HG02885 (cell line): Measurements from ENCODE around the gene AOPEP.

Experiments used
- ATAC-seq: cut with Tn5 transposase; IDR thresholded peaks from one replicate; pipeline ENCODE4 v1.9.1; 2021; ENCODE audit warnings: mild to moderate bottlenecking; ENCODE audit not compliant: unreplicated experiment, poor library complexity

AOPEP gene

GRCh38 chr9:94973451-94973941 lies 247.0 kb downstream of the AOPEP start:
- ATAC-seq, result no peak

- no peak for ATAC-seq
These were observed 247.8 kb downstream of the AOPEP start for GRCh38 chr9:94974154-94974879.

DNA sequence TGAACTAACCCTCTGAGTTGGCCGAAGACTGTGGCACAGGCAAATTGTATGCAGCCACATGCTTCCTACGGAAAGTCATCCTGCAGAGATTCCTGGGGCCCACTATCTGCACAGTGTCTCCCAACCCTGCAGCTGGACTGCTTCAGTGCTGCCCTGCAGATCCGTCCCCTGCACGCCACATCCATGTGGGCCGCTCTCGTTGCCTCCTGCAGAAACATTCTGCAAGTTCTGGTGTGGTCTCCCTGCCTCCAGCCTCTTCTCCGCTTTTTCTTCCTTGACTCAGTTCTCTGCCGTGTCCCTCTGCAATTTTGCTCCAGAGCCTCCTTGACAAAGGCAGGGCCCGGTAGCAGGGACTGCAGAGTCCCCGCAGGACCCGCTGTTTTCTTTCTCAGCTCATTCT lies 249.0 kb downstream of the AOPEP start:
- no peak for ATAC-seq

DNA sequence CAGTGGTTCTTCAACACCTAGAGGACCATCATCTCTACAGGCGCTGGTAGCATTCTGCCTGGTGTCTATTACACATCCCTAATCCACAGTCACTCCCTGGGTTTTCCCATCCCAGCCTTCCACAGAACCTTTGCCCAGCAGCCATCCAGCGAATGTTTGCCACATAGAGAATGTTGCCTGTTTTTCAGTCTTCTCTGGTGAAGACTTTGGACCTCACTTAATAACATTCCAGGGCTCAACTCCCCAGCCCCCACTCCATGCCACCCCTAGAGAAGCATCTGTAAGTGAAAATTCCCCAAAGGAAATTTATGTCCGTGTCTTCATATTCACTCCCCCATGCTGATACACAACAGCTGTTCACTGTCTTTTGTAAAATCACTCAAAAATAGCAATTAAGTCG lies 249.6 kb downstream of the AOPEP start:
- no peak for ATAC-seq

GRCh38 chr9:94977416-94977815 lies 250.9 kb downstream of the AOPEP start:
- no peak for ATAC-seq

GRCh38 chr9:94979904-94980507 lies 253.5 kb downstream of the AOPEP start:
- no peak for ATAC-seq

DNA sequence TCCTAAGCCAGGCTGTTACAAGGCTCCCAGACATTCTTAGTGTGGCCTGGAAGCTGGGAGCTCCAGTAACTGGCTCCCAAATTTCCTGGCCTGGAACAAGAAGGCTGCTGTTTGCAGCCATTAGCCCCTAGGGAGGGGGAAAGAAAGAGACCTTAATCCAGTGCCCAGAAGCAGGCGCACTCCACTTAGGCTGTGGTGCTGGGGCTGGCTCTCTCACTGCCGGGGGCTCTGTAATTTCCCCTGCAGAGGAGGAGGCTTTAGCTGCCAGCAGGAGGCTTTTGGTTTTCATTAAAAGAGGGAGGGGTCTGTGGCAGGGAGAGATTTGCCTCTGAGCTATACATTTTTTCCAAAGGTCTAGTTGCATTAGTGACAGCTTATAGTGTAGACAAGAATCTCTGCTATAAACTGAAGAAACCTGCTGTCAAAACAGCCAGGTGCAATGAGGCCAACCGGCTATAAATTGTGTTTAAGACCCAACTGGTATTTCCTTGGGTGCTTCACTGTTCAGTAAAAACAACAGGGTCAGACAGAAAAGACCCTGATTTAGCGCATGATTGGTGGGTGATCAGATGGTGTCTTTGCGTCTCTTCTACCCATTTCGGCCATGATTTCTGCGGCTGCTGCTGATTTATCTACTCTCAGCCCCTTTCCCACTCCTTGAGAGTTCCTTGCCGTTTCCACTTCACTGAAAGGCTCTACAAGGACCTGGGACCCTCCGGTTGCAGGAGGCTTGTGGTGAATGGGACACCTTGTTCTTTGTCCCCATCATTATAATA lies 254.6 kb downstream of the AOPEP start:
- ATAC-seq, result no peak

- no peak for ATAC-seq
These were observed 255.2 kb downstream of the AOPEP start for GRCh38 chr9:94981723-94982090.

GRCh38 chr9:94982211-94982610 lies 255.7 kb downstream of the AOPEP start:
- ATAC-seq, result no peak

DNA sequence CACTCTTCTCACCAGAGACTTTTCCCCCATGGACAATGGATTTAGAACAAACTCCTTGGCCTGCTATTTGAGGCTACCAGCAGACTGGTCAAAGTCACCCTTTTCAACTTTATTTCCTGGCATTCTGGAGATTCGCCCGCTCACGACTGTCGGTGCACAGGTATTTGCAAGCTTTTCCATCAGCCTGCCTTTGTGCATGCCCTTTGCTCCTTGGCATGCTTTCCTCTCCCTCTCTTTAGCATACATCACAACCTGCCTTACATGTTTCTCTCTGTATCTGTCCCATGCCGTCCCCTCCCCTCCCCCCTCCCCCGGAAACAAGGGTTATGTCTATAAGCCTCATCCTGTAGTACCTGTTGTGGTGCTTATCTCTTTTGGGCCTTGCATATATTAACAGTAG lies 257.1 kb downstream of the AOPEP start:
- ATAC-seq, result no peak

- no peak for ATAC-seq
These were observed 258.5 kb downstream of the AOPEP start for GRCh38 chr9:94984891-94985476.

GRCh38 chr9:94985649-94986048 lies 259.1 kb downstream of the AOPEP start:
- no peak for ATAC-seq

- no peak for ATAC-seq
These were observed 261.2 kb downstream of the AOPEP start for GRCh38 chr9:94987731-94988130.

GRCh38 chr9:94990897-94991561 lies 264.5 kb downstream of the AOPEP start:
- ATAC-seq, result no peak

DNA sequence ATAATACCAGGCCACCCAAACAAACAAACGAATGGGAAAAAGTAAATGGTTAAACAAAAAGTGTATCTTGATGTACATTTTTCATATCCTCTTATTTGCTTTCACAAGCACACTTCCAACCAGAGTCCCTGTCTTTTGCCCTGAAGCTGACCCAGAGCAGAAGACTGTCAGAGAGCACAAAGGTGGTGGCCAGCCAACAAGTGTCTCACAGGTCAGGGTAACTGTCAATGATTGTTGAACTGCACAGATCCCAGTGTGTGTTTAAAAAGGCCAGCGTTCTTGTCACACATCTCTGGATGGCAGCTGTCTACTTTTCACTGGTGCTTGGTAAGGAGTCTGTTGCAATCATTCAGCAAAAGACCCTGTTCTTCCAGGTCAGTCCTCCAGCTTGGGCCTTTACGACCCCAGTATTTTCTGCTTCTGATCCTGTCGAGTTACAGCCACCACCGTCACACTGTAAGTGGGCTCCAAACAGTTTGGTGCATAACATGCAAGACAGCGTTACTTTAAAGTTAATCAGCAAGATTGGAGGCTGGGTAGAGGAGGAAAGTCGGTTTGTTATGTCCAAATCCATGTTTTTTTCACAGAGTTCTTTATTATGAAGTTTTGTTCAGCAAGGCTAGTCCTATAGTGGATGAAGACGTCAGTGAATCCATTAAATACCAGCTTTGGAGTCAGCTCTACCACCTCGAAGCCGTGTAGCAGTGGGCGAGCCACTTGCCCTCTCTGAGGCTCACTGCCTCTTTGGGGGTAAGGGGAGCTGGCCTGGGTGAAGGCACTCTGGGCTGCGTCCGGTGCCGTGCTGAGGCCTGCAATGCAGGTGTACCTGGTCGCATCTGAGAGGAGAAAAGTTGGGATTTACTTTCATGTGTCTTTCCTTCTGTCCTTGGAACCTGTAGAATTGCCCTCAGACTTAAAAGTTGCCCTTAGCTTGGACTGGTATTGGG lies 265.7 kb downstream of the AOPEP start:
- no peak for ATAC-seq

DNA sequence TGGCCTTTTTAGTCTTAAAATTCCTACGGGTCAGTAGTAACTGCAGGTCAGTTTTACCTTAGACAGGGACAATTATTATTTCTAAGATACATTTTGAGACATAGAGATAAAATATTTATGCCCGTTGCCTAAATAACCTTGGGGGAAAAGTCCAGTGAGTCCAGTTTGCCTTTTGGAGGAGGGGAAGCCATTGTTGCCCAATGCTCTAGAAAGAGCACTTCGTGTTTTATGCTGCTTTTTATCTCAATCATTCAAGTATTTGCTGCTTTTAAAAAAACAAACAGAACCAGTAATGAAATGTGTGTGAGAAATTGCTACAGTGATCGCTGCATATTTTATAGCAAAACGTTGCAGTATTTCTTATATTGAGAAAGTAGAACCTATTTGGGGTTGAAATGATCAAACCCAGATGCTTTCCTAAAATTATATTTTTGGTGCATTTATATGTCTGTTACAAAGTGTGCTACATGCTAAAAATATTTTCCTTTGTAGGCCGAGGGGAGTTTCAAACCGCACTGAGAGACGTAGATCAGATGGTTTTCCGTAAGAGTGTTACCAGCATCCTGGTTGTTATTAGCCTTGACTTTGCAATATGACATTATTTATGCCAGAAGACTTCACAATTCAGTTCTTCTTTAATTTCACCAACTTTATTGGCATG lies 266.8 kb downstream of the AOPEP start:
- no peak for ATAC-seq

- ATAC-seq, result no peak
These were observed 267.3 kb downstream of the AOPEP start for GRCh38 chr9:94993821-94994165.

DNA sequence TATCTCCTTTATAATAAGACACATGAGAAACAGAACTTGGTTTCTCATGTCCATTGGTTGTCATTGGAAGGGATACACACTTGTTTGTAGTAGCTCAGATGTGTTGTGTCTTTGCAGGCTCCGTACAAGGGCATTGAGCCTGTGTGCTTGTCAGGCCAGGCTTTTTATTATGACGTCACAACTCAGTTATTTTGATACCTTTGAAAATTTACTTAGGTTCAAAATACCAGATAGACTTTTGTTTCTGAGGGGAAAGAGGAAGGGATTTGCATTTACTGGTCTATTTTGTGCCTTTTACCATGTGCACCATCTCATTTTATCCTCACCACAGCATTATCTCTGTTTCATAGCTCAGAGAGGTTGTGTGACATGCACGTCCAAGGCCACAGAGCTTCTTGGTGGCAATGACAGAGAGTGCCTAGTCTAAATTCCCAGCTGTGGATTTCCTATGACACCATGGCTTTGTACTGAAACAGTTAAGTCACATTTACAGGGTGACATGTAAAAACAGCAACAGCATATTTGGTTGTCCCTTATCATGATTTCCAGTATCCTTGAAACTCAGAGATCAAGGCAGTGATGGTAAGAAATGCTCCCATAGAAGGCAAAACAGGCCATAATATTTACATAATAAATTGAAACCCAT lies 268.7 kb downstream of the AOPEP start:
- ATAC-seq, result no peak
